Embryonic facial prominence (tissue), 1 donor: ENCODE data around the gene DDX10.

Experiments
- DNase-seq: peaks from one replicate; pipeline ENCODE4 v3.0.0-alpha.2; 2016; ENCODE audit errors: extremely low spot score

Gene DDX10

GRCh38 chr11:108983636-108984420 lies 319.0 kb downstream of the DDX10 start:
- no peak for DNase-seq

- no peak for DNase-seq
Observed at GRCh38 chr11:108984523-108984922, 319.7 kb downstream of the DDX10 start.

GRCh38 chr11:108985236-108985944 lies 320.5 kb downstream of the DDX10 start:
- DNase-seq: no peak

- no peak for DNase-seq
Observed at GRCh38 chr11:108985945-108986279, 321.0 kb downstream of the DDX10 start.
